Medulla oblongata (tissue), 1 donor: ENCODE data around the gene COQ2.
A peak's percentile ranks its signal among the peaks of the same experiment; 100 is the strongest.
"Not testable (repeated sequence)": the region's sequence is repeated elsewhere in the genome, so short reads cannot be mapped to it uniquely, and the experiment has no call there.

ENCODE experiments used
- DNase-seq: peaks from one replicate; pipeline ENCODE4 v3.0.0-alpha.2; 2015; ENCODE audit errors: extremely low spot score

Gene COQ2

DNA sequence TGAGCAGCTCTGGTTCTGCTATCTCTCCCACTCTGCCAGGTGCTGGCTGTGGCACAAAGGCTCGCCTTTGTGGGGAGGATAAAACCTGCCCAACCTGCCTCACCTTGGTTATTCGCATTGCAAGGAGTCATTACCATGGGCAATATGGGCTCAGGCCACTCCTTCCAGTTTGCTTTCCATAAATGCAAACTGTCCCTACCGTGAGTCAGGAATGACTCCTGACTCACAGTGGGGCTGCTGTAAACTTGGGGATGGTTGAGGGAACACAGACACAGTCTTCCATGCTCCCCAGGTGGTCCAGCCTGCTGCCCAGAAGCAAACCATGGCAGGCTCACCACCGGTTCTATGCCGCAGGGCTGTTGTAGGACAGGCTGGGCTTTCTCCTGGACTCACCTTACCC, 36.1 kb downstream of the COQ2 start:
- DNase-seq = no peak

DNA sequence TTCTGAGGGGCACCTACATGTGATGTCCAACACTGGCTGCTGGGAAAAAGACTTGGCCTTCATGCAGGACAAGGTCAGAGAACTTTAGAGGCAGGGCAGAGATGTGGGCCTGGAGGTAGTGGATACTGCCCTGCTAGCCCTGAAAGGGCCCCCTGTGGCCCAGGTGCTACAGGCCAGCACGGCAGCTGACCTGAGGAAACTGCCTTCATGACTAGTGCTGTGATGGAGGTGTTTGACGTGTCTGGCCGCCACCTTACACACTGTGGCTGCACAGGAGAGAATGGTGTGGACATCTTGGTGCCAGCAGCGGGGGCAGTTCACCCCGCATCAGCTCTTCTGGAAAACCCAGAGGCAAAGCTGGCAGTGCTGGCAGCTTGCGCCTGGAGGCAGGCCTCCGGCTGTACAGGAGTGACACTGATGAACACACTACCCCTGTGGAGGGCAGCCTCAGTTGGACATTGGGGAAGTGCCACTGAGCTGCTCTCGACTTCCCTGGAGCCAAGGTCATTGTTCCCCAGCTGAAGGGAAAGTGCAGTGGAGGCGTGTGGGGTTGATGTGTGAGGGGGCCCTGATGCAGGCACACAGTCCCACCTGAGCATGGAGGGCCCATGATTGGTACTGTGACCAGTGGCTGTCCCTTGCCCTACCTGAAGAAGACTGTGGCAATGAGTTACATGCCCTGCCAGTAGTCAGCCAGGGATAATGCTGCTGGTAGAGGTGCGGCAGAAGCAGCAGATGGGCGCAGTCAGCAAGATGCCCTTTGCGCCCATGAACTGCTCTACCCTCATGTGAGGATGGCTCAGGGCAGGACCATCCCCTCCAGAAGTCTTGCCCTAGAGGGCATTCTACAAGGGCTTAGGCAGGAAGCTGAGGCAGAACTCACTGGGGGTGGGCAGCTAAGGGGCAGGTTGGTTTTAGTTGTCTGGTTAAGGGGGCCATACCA, 36.9 kb downstream of the COQ2 start:
- no peak for DNase-seq

DNA sequence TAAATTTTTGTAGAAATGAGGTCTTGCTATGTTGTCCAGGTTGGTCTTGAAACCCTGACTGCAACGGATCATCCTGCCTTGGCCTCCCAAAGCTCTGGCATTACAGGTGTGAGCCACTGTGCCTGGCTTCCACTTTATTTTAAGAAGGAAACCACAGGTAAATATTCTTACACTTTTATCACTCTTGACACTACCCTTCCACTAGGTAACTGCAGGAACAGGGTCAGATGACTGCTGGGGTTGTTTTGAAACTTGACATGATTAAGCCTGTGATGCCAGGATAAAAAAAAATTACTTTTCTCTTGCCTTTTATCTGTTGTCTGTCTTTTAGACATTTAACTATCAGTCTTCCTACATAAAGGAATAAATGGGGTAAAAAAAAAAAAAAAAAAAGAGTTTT, 43.5 kb downstream of the COQ2 start:
- DNase-seq = no peak

DNA sequence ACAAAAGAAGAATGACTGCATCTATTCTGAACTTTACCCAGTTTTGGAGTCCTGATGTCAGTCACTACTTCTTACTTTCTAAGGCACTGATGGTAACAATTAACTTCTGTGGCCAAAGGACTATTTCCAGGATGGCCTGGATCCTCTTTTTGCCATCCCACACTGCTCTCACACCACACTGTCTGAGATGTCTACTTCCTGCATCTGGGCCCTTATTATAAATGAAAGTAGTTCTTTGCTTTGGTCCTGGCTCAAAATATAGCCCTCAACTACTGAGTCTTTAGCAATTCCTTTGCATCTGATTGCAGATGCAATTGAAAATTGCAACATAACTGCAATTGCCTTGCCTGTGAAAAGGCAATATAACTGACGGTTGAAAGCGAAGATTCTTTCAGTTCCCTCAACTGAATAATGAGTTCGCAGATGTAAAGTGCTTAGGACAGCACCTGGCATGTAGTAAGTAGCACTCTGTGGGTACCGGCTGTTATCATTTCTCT, 44.2 kb downstream of the COQ2 start:
- peak; percentile 57 for DNase-seq

DNA sequence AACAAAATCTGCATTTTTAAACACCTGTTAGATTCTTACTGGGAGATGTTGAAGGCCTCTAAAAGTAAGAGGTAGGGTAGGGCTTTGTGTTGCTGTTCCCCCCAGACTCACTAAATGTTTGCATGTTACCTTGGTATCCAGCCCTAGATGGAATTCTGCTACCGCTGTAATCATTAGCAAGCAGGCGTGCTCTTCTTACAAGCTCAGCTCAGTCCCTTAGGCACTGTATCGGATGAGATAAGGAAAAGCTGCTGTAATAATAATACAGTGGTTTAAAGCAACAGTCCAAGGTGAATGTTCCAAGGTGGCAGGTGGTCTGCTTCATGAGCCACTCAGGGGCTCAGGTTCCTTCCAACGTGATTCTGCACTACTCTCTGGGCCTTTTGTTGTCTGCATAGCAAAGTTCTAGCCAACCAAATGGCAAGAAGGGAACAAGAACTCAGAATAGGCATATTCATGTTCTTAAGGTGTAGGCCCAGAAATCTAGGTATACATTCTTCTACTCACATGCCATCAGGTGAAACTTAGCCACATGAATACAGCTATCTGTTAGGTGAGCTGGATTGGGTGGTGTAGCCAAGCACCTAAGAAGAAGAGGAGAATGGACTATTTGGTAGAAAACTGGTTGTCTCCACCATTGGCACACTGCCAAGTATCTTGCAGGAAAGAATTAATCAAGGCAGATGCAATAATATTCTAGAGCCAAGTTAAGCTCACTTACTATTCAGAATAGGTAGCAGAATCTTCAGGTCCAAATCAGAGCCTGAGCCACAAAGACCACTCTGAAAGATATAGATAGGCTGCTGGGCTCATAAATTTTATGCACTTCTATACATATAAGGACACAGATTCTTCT, 46.0 kb downstream of the COQ2 start:
- DNase-seq = peak; percentile 17

DNA sequence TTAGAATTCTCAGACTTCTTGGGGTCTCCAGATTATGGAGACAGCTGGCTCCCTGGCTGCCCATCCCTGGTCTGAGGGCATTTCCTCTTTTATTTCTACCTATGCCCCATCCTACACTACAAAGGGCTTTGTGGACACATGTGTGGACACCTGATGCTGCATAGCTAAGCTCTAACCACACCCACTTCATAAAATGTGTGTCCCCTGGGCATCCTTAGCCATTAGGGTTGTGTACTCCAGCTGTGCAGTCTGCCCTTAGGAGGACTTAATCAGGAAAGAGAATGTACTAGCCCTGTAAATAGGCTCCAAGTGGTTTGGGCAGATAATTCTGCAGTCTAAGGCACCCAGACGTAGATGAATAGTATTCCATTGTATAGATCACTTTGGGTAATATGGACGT, 47.0 kb downstream of the COQ2 start:
- DNase-seq = no peak

DNA sequence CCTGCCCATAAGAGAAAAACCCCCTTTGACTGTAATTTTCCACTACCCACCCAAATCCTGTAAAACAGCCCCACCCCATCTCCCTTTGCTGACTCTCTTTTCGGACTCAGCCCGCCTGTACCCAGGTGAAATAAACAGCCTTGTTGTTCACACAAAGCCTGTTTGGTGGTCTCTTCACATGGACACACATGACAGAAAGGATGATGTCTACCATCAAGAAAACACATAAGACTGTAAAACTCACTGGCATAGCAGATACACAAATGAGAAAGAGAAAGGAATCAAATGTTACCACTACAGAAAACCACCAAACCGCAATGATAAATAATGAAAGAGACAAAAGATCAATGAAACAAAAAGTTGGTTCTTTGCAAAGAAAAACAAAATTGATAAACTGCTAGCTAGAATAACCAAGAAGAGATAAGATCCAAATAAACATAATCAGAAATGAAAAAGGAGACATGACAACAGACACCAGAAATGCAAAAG, 48.9 kb downstream of the COQ2 start:
- not testable (repeated sequence) for DNase-seq

DNA sequence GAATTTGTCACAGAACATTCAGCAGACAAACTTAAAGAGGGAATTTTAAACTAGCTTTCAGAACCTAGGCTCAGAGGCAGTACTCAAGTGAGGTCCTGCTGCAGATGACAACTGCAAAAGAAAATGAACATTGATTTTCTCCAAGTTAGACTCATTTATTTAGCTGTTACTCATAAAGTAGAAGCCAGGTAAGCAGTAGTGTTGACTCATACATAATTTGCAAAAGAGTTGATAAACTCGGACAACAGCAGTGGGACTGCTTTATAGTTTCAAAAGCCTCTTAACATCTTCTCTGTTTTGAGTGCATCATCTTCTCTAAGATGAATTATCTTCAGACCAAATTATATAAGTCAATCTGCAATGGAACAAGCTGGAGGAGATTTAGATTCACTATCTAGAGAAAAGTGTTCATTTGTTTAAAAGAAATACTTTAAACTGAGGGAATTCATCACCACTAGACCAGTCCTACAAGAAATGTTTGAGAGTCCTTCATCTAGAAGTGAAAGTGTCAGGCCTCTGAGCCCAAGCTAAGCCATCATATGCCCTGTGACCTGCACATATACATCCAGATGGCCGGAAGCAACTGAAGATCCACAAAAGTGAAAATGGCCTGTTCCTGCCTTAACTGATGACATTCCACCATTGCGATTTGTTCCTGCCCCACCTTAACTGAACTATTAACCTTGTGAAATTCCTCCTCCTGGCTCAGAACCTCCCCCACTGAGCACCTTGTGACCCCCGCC, 49.5 kb downstream of the COQ2 start:
- DNase-seq = no peak

DNA sequence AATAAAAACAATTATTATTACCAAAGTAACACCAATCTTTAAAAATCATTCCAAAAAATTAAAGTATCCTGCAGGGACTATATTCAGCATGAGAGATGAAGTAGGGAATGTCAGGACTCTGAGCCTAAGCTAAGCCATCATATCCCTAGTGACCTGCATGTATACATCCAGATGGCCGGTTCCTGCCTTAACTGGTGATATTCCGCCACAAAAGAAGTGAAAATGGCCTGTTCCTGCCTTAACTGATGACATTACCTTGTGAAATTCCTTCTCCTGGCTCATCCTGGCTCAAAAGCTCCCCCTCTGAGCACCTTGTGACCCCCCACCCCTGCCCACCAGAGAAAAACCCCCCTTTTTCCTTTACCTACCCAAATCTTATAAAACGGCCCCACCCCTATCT, 50.2 kb downstream of the COQ2 start:
- not testable (repeated sequence) for DNase-seq

DNA sequence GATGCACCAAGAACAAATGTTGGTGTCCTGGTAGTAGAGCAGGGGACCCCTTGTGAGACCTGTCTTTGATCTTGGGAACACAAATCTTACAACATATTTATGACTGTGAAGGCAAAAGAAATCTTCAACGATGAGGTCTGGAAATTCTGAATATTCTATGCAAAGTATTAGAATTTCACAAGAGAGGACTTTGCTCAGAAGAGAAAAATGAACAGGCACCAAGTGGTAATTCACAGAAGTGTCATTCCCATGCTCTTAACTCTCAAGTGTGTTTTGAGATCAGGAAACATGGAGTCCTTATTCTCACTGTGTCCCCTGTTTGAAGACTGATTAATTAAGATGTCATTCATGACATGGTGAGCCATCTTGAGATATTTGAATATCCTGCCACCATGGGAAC, 52.5 kb downstream of the COQ2 start:
- no peak for DNase-seq

DNA sequence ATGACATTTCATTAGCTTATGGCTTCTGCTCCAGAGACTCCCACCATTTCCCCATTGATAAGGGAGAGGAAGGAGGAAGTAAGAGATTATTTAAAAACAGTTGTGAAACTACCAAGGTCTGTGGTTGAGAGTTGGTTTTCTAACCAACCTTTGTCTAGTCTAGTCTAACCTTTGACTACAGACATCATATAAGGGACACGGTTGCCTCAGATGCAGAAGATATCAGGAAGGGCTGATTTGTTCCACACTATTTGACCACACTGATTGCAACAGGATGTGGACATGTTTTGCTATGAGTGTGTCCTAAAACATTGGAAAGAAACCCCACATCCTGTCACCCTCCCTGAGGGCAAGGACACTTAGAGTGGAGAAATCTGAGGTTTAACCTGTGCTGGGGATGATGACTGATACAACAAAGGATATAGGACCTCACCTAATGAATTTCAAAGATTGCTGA, 53.0 kb downstream of the COQ2 start:
- DNase-seq = peak; percentile 25

DNA sequence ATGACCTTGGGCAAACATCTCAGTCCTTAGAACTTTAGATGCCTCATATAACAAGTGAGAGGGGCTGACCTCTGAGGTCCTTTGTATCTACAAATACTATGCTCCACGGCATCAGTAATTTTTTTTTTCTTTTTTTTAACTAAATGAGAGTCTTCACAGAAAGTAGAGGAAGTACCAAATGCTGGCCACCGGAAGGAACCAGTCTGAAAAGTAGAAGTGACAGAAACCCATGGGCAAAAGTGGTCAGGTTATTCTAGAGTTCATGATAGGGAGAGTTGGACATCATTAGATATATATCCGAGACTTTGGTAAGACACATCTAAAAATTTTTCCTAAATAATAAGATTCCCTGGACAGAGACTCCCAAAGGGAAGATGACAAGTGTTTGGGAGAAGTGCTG, 53.7 kb downstream of the COQ2 start:
- DNase-seq = peak; percentile 52

DNA sequence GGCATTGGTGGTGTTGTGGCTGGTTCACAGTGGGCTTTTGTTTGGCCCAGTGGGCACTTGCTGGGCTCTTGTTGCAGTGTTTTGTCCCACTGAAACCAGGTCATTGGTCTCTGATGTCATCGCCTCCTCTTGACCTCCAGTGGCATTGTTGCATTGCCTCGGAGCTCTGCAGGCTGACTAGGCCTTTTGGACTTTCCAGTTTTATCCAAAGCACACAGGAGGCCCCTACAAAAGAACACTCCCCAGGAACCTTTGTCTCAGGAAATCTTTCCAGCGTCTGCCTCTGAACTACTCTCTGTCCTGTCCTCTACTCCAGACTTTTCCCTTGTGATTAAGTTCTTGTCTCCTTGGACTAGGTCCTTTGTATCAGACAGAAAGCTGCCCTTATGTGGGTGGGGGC, 54.8 kb downstream of the COQ2 start:
- no peak for DNase-seq

DNA sequence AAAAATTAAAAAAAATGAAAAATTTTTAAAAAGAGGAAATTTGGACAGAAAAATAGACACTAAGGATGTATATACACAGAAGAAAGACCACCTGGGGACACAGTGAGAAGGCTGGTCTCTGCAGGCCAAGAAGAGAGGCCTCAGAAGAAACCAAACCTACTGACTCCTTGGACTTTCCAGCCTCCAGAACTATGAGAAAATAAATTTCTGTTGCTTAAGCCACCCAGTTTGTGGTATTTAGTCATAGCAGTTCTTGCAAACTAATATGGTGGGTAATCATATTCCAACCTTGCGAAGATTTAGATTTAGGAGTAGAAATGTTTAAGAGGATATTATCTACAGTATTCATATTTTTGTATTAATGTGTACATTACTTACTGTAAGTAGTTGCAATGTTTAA, 56.4 kb downstream of the COQ2 start:
- DNase-seq = no peak

DNA sequence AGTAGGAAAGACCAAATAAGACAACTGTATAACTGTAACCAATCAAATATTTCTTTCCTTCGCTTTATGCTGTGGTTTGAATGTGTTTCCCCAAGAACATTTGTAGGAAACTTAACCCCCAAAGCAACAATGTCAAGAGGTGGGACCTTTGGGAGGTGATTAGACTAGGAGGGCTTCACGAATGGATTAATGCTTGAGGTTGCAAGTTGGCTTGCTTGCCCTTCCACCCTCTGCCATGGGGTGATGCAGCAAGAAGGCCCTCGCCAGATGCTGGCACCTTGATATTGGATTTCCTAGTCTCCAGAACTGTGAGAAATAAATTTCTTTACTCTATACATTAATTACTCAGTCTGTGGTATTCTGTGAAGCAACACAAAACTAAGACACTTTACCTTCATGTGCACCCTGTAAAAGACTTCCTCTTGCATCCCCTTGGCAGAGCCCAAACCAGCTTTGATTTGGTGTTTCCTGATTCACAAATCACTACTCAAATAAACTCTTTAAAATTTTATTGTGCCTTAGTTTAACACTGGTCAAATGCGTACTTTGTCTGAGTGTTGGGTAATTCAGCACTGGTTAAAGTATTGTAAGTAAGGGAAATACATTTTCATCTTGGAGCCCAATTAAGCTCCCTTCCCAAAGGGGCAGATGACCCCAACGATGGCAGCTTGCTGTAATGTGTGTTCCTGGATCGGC, 59.9 kb downstream of the COQ2 start:
- DNase-seq = no peak

DNA sequence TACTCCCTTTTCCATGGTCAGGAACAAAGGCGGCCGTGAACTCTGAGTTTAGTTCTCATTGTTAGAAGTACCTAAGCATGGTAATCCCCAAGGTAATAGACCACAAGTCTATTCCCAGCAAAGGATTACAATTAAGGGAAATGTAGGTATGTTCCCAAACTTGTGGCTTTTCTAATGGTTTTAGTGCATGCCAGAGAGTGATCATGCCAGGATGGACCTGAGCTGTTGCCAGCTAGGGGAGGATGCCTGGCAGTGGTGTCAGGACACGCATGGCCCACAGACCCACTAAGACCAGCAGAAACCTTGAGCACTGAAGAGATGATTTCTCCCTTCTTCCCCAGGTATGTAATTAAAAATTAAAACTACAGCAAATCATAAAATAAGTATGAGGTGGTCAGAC, 60.8 kb downstream of the COQ2 start:
- DNase-seq = no peak

DNA sequence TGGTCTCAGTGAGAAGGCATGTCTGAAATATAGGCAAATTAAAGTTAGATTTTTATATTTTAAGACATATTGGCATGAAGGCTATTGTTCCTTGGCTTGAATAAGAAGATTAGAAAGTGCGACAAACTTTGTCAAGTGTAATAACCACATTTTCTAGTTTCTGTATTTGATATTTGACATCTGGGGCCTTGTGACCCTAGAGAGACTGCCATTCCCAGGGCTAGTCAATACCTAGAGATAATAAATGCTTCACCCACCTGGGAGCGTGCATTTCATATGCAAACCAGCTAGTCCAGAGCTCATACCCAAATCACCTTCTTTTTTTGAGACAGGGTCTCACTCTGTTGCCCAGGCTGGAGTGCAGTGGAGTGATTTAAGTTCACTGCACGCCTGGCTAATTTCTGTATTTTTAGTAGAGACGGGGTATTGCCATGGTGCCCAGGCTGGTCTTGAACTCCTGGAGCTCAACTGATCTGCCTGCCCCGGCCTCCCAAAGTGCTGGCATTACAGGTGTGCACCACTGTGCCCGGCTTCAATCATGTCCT, 62.6 kb downstream of the COQ2 start:
- DNase-seq = no peak

DNA sequence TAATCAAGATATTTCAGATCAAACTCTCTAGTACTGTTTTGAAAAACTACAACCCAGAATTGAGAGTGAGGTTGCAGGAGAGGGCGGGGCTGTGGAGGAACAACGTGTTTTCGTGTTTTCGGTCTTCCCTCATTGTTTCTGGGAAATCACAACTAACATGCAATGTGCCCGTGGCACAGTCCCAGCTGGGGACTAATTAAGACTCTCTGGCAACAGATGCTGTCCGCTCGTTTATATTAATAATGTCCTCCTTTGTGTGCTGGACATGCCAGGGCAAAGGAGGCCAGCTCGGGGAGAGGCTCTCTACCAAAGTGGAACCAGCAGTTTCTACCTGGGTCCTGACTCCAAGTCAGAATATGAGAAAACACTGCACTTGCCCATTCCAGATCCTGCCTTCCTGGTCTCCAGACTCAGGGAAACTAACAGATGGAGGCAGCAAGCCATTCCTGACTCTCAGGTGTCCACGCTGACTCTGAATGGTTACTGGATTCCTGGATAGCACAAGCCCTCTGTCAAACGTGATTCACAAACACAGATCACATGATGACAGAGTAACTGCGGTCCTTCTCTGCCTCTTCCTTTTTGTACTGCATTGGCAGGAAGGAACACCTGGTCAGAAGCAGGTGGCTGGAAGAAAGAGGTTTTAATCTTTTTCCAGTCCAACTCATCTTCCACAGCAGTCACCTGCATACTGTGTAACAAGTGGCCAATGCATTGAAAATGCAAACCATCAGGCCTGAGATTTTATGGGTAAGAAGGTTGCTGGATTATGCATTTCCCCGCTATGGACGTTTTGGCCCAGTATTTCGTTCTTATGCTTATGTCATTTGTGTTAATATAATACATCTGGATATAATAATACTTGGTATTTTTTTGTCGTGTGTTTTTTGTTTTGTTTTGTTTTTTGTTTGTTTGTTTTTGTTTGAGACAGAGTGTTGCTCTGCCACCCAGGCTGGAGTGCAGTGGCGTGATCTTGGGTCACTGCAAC, 65.0 kb downstream of the COQ2 start:
- peak; percentile 9 for DNase-seq

DNA sequence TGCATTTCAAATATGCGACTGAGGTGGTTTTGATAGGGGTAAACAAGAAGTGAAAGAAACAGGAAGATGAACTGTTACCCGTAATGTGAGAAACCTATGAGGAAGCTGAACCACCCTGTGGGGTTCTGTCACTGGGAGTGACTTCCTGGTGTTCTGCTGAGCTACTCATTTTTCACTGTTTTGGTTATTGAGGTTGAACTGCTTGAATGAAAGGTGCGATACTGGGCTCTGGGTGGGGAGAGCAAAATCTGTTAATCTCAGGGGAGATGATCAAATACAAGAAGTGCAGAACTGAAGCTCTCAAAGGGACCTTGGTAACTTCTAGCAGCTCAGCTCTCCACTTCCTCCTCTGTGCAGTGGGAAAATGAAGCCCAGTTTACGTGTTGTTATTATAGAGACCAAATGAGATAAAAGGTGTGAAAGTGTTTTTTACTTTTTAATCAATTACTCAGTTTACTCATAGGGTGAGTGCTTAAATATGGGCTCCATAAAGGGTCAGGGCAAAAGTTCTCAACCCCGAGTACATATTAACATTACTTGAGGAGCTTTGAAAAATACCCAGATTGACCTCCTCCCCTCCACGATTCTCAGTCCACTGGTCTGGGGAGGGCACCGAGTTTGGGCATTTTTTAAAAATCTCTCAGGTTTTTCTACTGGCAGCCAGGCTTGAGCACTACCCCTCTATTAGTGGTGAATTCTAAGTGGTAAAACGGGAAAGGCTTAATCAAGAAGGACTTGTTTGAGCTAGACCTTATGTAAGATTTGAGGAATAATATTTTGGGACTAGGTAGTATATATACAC, 66.7 kb downstream of the COQ2 start:
- peak; percentile 61 for DNase-seq
